HCT116 (cell line): ENCODE measurements around the gene MPP2. TPM values are rescaled to one million over a fixed set of nuclear protein-coding genes. Genes with fewer than 3 reads are reported as not detected.
A peak's percentile ranks its signal among the peaks of the same experiment; 100 is the strongest.

Experiments used
- ATAC-seq: fragments of 200-7000 bp; cut with Tn5 transposase; 2 replicates; pipeline ENCODE4 v1.9.1; 2020; ENCODE audit warnings: mild to moderate bottlenecking, moderate library complexity
- BruUV-seq: library from RNA; stranded (reverse); fragments of 400-500 nt; replicated peaks from 2 replicates; lab custom pipeline; 2021; lab: Mats Ljungman, UMichigan
- CTCF ChIA-PET: fragments of 300-600 bp; sonication (Branson Sonifier 250); formaldehyde crosslinking; loops from one replicate; lab custom pipeline; 2021; ENCODE audit warnings: antibody characterized with exemption; lab: Charles Lee
- POLR2A ChIA-PET: fragments of 300-600, 350-600 bp; sonication (Branson Sonifier 250); formaldehyde crosslinking; loops from one replicate; lab custom pipeline; 2021; ENCODE audit warnings: antibody characterized with exemption; lab: Charles Lee
- RAD21 ChIA-PET, 2 experiments: fragments of 300-600 bp; sonication (Branson Sonifier 250); formaldehyde crosslinking; loops; one replicate each; lab custom pipeline; 2023; ENCODE audit warnings: low total read pairs in 2 of 2; ENCODE audit not compliant: uncharacterized antibody in 2 of 2, unreplicated experiment in 2 of 2, low non-redundant PET in 1 of 2; lab: Charles Lee
- DNase-seq: peaks from one replicate; pipeline ENCODE4 v3.0.0-alpha.2; 2010; ENCODE audit warnings: low read depth, low spot score
- H2AFZ ChIP-seq: fragments of 200-600 bp; shearing (Covaris generic), sonication (generic); 2 replicates; pipeline ENCODE4 v1.6.1; 2017; ENCODE audit warnings: low read depth, mixed run types, mixed read lengths, antibody characterized with exemption, low read length; ENCODE audit not compliant: poor library complexity, severe bottlenecking
- H3K27ac ChIP-seq: 2 replicates; pipeline ENCODE4 v1.5.1; 2012; ENCODE audit warnings: low read depth, low read length
- H3K27me3 ChIP-seq: fragments of 200-600 bp; sonication (generic); 2 replicates; pipeline ENCODE4 v1.6.1; 2016; ENCODE audit warnings: mixed run types, low read length, mixed read lengths; ENCODE audit not compliant: insufficient read depth
- H3K36me3 ChIP-seq, 2 experiments: fragments of 200-500 bp in 1 of 2; fragments of 200-600 bp in 1 of 2; sonication (Bioruptor generic) in 1 of 2; sonication (generic) in 1 of 2; 2 replicates each; pipeline versions ENCODE4 v1.5.1 to v1.6.1; 2014 to 2016; ENCODE audit warnings: low read length in 2 of 2, inconsistent platforms in 1 of 2, mixed read lengths in 1 of 2, mixed run types in 1 of 2; ENCODE audit not compliant: insufficient read depth in 2 of 2, control insufficient read depth in 1 of 2
- H3K4me1 ChIP-seq, 2 experiments: fragments of 200-600 bp in 1 of 2; sonication (generic) in 1 of 2; 2 replicates each; pipeline versions ENCODE4 v1.5.1 to v1.6.1; 2012 to 2017; ENCODE audit warnings: low read length in 2 of 2, inconsistent platforms in 1 of 2, mild to moderate bottlenecking in 1 of 2, mixed read lengths in 1 of 2, mixed run types in 1 of 2, moderate library complexity in 1 of 2; ENCODE audit not compliant: insufficient read depth in 2 of 2, control insufficient read depth in 1 of 2
- H3K4me2 ChIP-seq: fragments of 200-600 bp; sonication (generic); 2 replicates; pipeline ENCODE4 v1.6.1; 2017; ENCODE audit warnings: mixed run types, low read length, mixed read lengths
- H3K4me3 ChIP-seq, 2 experiments: fragments of 200-600 bp in 1 of 2; sonication (generic) in 1 of 2; replicated peaks in 1 of 2; 2 replicates each; pipeline ENCODE4 v1.5.1; 2011 to 2016; ENCODE audit warnings: low read length in 2 of 2, control low read depth in 1 of 2, low read depth in 1 of 2, mild to moderate bottlenecking in 1 of 2, mixed read lengths in 1 of 2, mixed run types in 1 of 2
- H3K79me2 ChIP-seq: fragments of 200-600 bp; sonication (generic); 2 replicates; pipeline ENCODE4 v1.6.1; 2017; ENCODE audit warnings: mild to moderate bottlenecking, mixed run types, low read length, moderate library complexity, mixed read lengths; ENCODE audit not compliant: insufficient read depth
- H3K9ac ChIP-seq: fragments of 200-600 bp; sonication (generic); 2 replicates; pipeline ENCODE4 v1.6.1; 2016; ENCODE audit warnings: low read length, mixed read lengths
- H3K9me2 ChIP-seq: fragments of 200-600 bp; sonication (generic), shearing (Covaris generic); 2 replicates; pipeline ENCODE4 v1.6.1; 2017; ENCODE audit warnings: mixed run types, mild to moderate bottlenecking, moderate library complexity; ENCODE audit not compliant: insufficient read depth
- H3K9me3 ChIP-seq, 2 experiments: fragments of 200-500 bp in 1 of 2; fragments of 200-600 bp in 1 of 2; sonication (Bioruptor generic) in 1 of 2; sonication (generic) in 1 of 2; 2 replicates each; pipeline ENCODE4 v1.6.1; 2014 to 2017; ENCODE audit warnings: low read length in 2 of 2, mixed read lengths in 2 of 2, inconsistent platforms in 1 of 2, low read depth in 1 of 2, mild to moderate bottlenecking in 1 of 2, mixed run types in 1 of 2, moderate library complexity in 1 of 2; ENCODE audit not compliant: control insufficient read depth in 1 of 2, insufficient read depth in 1 of 2
- H4K20me1 ChIP-seq: fragments of 200-600 bp; sonication (generic), shearing (Covaris generic); 2 replicates; pipeline ENCODE4 v1.6.1; 2017; ENCODE audit warnings: mixed run types, mild to moderate bottlenecking, moderate library complexity; ENCODE audit not compliant: insufficient read depth
- CEBPB ChIP-seq: IDR thresholded peaks from 2 replicates; pipeline ENCODE4 v1.6.1; 2012; ENCODE audit warnings: low read depth
- CTCF ChIP-seq, 3 experiments: fragments of 200-600 bp in 1 of 3; sonication (generic) in 1 of 3; IDR thresholded peaks in 2 of 3; conservative IDR thresholded peaks in 1 of 3; 2 replicates each; pipeline ENCODE4 v1.5.1; 2012 to 2017; ENCODE audit warnings: low read depth in 2 of 3, low read length in 2 of 3, antibody characterized with exemption in 1 of 3, borderline replicate concordance in 1 of 3, control low read depth in 1 of 3, mild to moderate bottlenecking in 1 of 3, mixed read lengths in 1 of 3, mixed run types in 1 of 3, moderate library complexity in 1 of 3; ENCODE audit not compliant: insufficient read depth in 1 of 3
- FOSL1 ChIP-seq: IDR thresholded peaks from 2 replicates; pipeline ENCODE4 v1.6.1; 2012; ENCODE audit warnings: low read depth
- MAX ChIP-seq: IDR thresholded peaks from 2 replicates; pipeline ENCODE4 v1.6.1; 2012
- POLR2A ChIP-seq: IDR thresholded peaks from 2 replicates; pipeline ENCODE4 v1.7.0; 2011; ENCODE audit warnings: borderline replicate concordance; ENCODE audit not compliant: insufficient read depth, insufficient read length; ENCODE audit errors: extremely low read depth
- POLR2AphosphoS5 ChIP-seq: IDR thresholded peaks from 2 replicates; pipeline ENCODE4 v1.6.1; 2011; ENCODE audit warnings: mild to moderate bottlenecking, low read depth, low read length, moderate library complexity
- SIN3A ChIP-seq: IDR thresholded peaks from 2 replicates; pipeline ENCODE4 v1.6.1; 2012; ENCODE audit warnings: low read depth
- SP1 ChIP-seq: IDR thresholded peaks from 2 replicates; pipeline ENCODE4 v1.6.1; 2012; ENCODE audit warnings: low read depth
- SRF ChIP-seq: IDR thresholded peaks from 2 replicates; pipeline ENCODE4 v1.6.1; 2012; ENCODE audit warnings: low read depth
- TCF7L2 ChIP-seq: IDR thresholded peaks from 2 replicates; pipeline ENCODE4 v1.7.0; 2011; ENCODE audit warnings: borderline replicate concordance, inconsistent platforms; ENCODE audit not compliant: insufficient read depth, insufficient read length; ENCODE audit errors: extremely low read depth
- YY1 ChIP-seq: IDR thresholded peaks from 2 replicates; pipeline ENCODE4 v1.6.1; 2011; ENCODE audit warnings: low read length, low read depth, moderate library complexity, mild to moderate bottlenecking; ENCODE audit not compliant: insufficient replicate concordance; ENCODE audit errors: extremely low read depth
- ZFX ChIP-seq: fragments of 450-650 bp; IDR thresholded peaks from 2 replicates; pipeline ENCODE4 v1.6.1; 2017
- intact Hi-C: fragments of 100-400 bp; cut with micrococcal nuclease; formaldehyde crosslinking; loops from 2 replicates; pipeline ENCODE4 v1.10.0; 2022
- total RNA-seq: library from RNA; stranded (reverse); gene quantifications from one replicate; pipeline ENCODE4 v1.2.1, GENCODE V29; 2021; ENCODE audit not compliant: unreplicated experiment
- TF ChIP-seq, protein P1 (sequence below): IDR thresholded peaks from 2 replicates; pipeline ENCODE4 v1.6.1; 2011; ENCODE audit warnings: mild to moderate bottlenecking, low read length, moderate library complexity; ENCODE audit not compliant: insufficient replicate concordance; ENCODE audit errors: extremely low read depth
- TF ChIP-seq, protein P2 (sequence below): IDR thresholded peaks from 2 replicates; pipeline ENCODE4 v1.6.1; 2012

The MPP2 gene
- total RNA-seq, 1 experiment from 2014 or later: 16.4 TPM

- peak overlapping the region; percentile 99 for H3K4me2 ChIP-seq
- H4K20me1 ChIP-seq: no peaks in the 10 kb centered on the region
- ATAC-seq (peak; percentile 70), DNase-seq (peak; percentile 62)
- peak overlapping the region; percentile 96 for H2AFZ ChIP-seq
- H3K36me3 ChIP-seq: no peaks in the 10 kb centered on the region
- H3K4me3 ChIP-seq: peak overlapping the region; percentile 56 to 64
- intact Hi-C loops: loop anchor here (10.0 kb wide), 1 partner anchor 457 kb away; the partner anchor contains the start of gene FAM171A2
- TF ChIP-seq YY1: no peak
- no peak for TF ChIP-seq MAX
- no peak for TF ChIP-seq ZFX
- TF ChIP-seq, protein P1, sequence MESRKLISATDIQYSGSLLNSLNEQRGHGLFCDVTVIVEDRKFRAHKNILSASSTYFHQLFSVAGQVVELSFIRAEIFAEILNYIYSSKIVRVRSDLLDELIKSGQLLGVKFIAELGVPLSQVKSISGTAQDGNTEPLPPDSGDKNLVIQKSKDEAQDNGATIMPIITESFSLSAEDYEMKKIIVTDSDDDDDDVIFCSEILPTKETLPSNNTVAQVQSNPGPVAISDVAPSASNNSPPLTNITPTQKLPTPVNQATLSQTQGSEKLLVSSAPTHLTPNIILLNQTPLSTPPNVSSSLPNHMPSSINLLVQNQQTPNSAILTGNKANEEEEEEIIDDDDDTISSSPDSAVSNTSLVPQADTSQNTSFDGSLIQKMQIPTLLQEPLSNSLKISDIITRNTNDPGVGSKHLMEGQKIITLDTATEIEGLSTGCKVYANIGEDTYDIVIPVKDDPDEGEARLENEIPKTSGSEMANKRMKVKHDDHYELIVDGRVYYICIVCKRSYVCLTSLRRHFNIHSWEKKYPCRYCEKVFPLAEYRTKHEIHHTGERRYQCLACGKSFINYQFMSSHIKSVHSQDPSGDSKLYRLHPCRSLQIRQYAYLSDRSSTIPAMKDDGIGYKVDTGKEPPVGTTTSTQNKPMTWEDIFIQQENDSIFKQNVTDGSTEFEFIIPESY: no peak
- no peak for TF ChIP-seq SRF
- TF ChIP-seq CEBPB: no peak
- TF ChIP-seq POLR2AphosphoS5: peak; percentile 38; the same call in 1 of the 2 replicates
- TF ChIP-seq POLR2A: no peak
- TF ChIP-seq CTCF (IDR thresholded peaks at IDR 0.05 in 2 of 3, conservative IDR thresholded peaks at IDR 0.05 in 1 of 3; ENCODE audit: borderline replicate concordance in 1 of 3, insufficient read depth in 1 of 3, low read depth in 2 of 3, low read length in 2 of 3): no peak
- TF ChIP-seq, protein P2, sequence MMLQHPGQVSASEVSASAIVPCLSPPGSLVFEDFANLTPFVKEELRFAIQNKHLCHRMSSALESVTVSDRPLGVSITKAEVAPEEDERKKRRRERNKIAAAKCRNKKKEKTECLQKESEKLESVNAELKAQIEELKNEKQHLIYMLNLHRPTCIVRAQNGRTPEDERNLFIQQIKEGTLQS: no peak
- TF ChIP-seq FOSL1: no peak
- TF ChIP-seq TCF7L2: peak; percentile 18
- TF ChIP-seq SIN3A: no peak
- TF ChIP-seq SP1: 0 out of 2 replicates have a peak, but pooled peaks have one; percentile 16
- H3K27me3 ChIP-seq: no peaks in the 10 kb centered on the region
- H3K27ac ChIP-seq: peak overlapping the region; percentile 62
- ChIA-PET CTCF (interaction anchor here (1.2 to 2.0 kb wide), 4 partner anchors 36 to 302 kb away, joined by 3 to 4 read pairs (median 4); partner anchors contain the start of gene HDAC5), POLR2A (no interaction called here), RAD21 (no interaction called here)
- peaks cover 21 to 36% of the 10 kb centered on the region in 2 experiments for H3K4me1 ChIP-seq
- H3K9me2 ChIP-seq: no peaks in the 10 kb centered on the region
- H3K9ac ChIP-seq: peak overlapping the region; percentile 42; the same call in 1 of the 2 replicates
- no peaks in the 10 kb centered on the region for H3K9me3 ChIP-seq
- H3K79me2 ChIP-seq: no peaks in the 10 kb centered on the region
- BruUV-seq: TSS peak; percentile 50
These were observed 824 bp upstream of the MPP2 start for GRCh38 chr17:43907998-43908721.
